Colonic mucosa (tissue), 4 donors: ENCODE measurements around the gene STRBP. TPM values are rescaled to one million over a fixed set of nuclear protein-coding genes. Genes with fewer than 3 reads are reported as not detected.
"Not testable (repeated sequence)": the region's sequence is repeated elsewhere in the genome, so short reads cannot be mapped to it uniquely, and the experiment has no call there.

Experiments used
- DNase-seq: peaks from one replicate; pipeline ENCODE4 v3.0.0-alpha.2; 2020
- H3K27ac ChIP-seq: fragments of 200-600 bp; one replicate; pipeline ENCODE4 v1.8.0; 2021
- H3K27me3 ChIP-seq: fragments of 200-600 bp; one replicate; pipeline ENCODE4 v1.8.0; 2021
- H3K36me3 ChIP-seq: fragments of 200-600 bp; one replicate; pipeline ENCODE4 v1.8.0; 2021
- H3K4me1 ChIP-seq: fragments of 200-600 bp; one replicate; pipeline ENCODE4 v1.8.0; 2021; ENCODE audit warnings: mild to moderate bottlenecking
- H3K4me3 ChIP-seq: fragments of 200-600 bp; one replicate; pipeline ENCODE4 v1.8.0; 2021
- H3K9ac ChIP-seq, 2 donors: one replicate each; pipeline ENCODE4 v1.7.0; 2013; ENCODE audit warnings: control low read depth in 2 of 2, low read depth in 2 of 2, low read length in 2 of 2
- H3K9me3 ChIP-seq: fragments of 200-600 bp; one replicate; pipeline ENCODE4 v1.8.0; 2021
- CTCF ChIP-seq: fragments of 200-600 bp; IDR thresholded peaks from one replicate; pipeline ENCODE4 v1.8.0; 2022; ENCODE audit warnings: antibody characterized with exemption, mild to moderate bottlenecking
- intact Hi-C: fragments of 100-400 bp; cut with DNase I; formaldehyde crosslinking; loops from one replicate; pipeline ENCODE4 v1.14.1; 2022
- total RNA-seq, 2 donors: library from RNA; stranded (reverse); fragmentation: NEBNext Ultra II Directional in 1 of 2; extraction: Animal tissue kit (Norgen Biotek cat#: 25700) in 1 of 2; gene quantifications; one replicate each; pipeline ENCODE4 v1.2.1, GENCODE V29; 2021
- donor health status: healthy.
- donor health status: DM: no; HTN: no; CAD: no.
- donor health status: DM: no; HTN: no; CAD: no.

STRBP gene
- total RNA-seq, 2 donors from 2014 or later = 37.5 to 53.5 TPM

- intact Hi-C loops = no loop called here
- no peak overlapping the region for H3K9ac ChIP-seq
- no peak overlapping the region for H3K27ac ChIP-seq
- H3K4me3 ChIP-seq = no peak overlapping the region
- H3K9me3 ChIP-seq = no peaks in the 10 kb centered on the region
- no peaks in the 10 kb centered on the region for H3K4me1 ChIP-seq
- no peaks in the 10 kb centered on the region for H3K27me3 ChIP-seq
- no peak for DNase-seq
- no peak for TF ChIP-seq CTCF
- no peaks in the 10 kb centered on the region for H3K36me3 ChIP-seq
These were observed 14.1 kb upstream of the STRBP start for GRCh38 chr9:123282362-123283047.

DNA sequence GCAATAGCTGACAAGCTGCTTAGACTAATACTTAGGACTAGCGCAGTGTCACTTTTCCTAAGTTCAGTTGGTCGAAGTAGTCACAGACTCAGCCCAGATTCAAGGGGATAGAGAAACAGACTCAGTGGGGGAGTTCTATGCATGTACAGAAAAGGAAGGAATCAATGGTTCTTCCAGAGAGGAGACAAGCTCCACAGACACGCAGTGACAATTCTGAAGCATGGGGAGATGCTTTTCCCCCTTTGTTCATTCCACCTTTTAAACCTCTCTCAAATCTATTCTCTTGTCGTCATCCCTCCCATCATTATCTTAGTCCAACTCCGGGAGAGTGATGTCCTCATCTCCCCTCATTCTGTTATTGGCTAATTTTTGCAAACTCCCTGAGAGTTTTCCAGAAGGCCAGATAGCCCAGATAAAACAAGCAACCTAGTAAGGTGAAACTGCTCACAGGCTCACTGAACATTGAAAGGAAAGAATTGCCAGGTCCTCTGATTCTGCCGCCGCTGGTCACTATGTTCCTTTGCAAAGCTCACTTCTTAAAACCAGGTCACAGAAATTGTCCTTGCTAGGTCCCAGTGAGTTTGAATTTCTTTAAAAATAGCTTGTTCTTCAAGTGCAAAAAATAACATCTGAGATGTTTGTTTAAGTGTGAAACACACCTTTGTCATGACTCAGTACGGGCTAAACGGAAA, 13.4 kb upstream of the STRBP start:
- Histone ChIP-seq H3K4me1 (no peaks in the 10 kb centered on the region), H3K9me3 (no peaks in the 10 kb centered on the region), H3K27ac (no peak overlapping the region), H3K36me3 (no peaks in the 10 kb centered on the region), H3K9ac (no peak overlapping the region), H3K4me3 (no peak overlapping the region), H3K27me3 (no peaks in the 10 kb centered on the region)
- no peak for TF ChIP-seq CTCF
- intact Hi-C loops = no loop called here
- DNase-seq = no peak

GRCh38 chr9:123278879-123279493, 10.6 kb upstream of the STRBP start:
- intact Hi-C loops, H3K9me3 ChIP-seq, H3K27ac ChIP-seq, H3K4me1 ChIP-seq, H3K36me3 ChIP-seq, H3K9ac ChIP-seq, DNase-seq, H3K27me3 ChIP-seq, H3K4me3 ChIP-seq: not testable (repeated sequence)

GRCh38 chr9:123278361-123278760, 10.0 kb upstream of the STRBP start:
- Histone ChIP-seq H3K27ac (no peak overlapping the region), H3K9ac (no peak overlapping the region), H3K27me3 (no peaks in the 10 kb centered on the region), H3K4me1 (no peaks in the 10 kb centered on the region), H3K36me3 (no peaks in the 10 kb centered on the region), H3K4me3 (no peak overlapping the region), H3K9me3 (no peaks in the 10 kb centered on the region)
- intact Hi-C loops = no loop called here
- no peak for DNase-seq
- TF ChIP-seq CTCF = no peak

DNA sequence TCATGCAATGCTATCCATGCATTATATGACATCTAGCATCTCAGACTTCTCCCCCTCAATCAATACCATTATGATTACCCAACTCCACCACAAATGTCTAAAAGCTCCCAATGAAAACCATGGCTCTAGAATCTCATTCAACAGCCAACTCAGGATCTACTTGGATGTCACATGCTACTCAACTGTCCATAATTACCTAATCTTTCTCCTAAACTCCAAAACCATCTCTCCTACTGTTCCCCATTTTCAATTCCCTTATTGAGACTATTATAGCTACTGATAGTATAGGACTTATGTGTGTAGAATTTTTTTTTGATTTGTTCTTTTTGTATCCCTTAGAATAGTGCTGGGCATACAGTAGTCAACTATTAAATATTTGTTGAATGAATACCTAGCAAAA, 8.2 kb upstream of the STRBP start:
- Histone ChIP-seq H3K4me1 (no peaks in the 10 kb centered on the region), H3K4me3 (no peak overlapping the region), H3K36me3 (no peaks in the 10 kb centered on the region), H3K9me3 (no peaks in the 10 kb centered on the region), H3K27me3 (no peaks in the 10 kb centered on the region), H3K27ac (no peak overlapping the region), H3K9ac (no peak overlapping the region)
- intact Hi-C loops = no loop called here
- no peak for TF ChIP-seq CTCF
- DNase-seq = no peak

- DNase-seq, H3K9ac ChIP-seq, H3K27me3 ChIP-seq, H3K4me1 ChIP-seq, H3K9me3 ChIP-seq, H3K4me3 ChIP-seq, H3K27ac ChIP-seq, intact Hi-C loops, H3K36me3 ChIP-seq: not testable (repeated sequence)
These were observed 2.7 kb upstream of the STRBP start for GRCh38 chr9:123271133-123271532.
